RWPE2 (cell line): ENCODE data around the gene SH2D3A.
"Not testable (repeated sequence)": the region's sequence is repeated elsewhere in the genome, so short reads cannot be mapped to it uniquely, and the experiment has no call there.

Source experiments
- ATAC-seq: fragments of 200-7000 bp; cut with Tn5 transposase; 3 replicates; pipeline ENCODE4 v1.9.1; 2021; ENCODE audit warnings: low read depth
- DNase-seq: peaks from one replicate; pipeline ENCODE4 v3.0.0-alpha.2; 2020; ENCODE audit warnings: low spot score
- H3K27ac ChIP-seq: fragments of 450-650 bp; 2 replicates; pipeline ENCODE4 v1.5.1; 2017; ENCODE audit warnings: mild to moderate bottlenecking; ENCODE audit not compliant: poor library complexity, severe bottlenecking
- H3K27me3 ChIP-seq: fragments of 250-450 bp; sonication (Bioruptor Pico); 2 replicates; pipeline ENCODE4 v1.5.1; 2021; ENCODE audit warnings: mild to moderate bottlenecking, moderate library complexity; ENCODE audit not compliant: insufficient read depth, poor library complexity, severe bottlenecking
- H3K36me3 ChIP-seq: fragments of 250-450 bp; sonication (Bioruptor Pico); 2 replicates; pipeline ENCODE4 v1.5.1; 2020; ENCODE audit warnings: low read depth, mild to moderate bottlenecking, moderate library complexity
- H3K4me1 ChIP-seq: fragments of 250-450 bp; sonication (Bioruptor Pico); 2 replicates; pipeline ENCODE4 v1.5.1; 2021; ENCODE audit warnings: mild to moderate bottlenecking, moderate library complexity; ENCODE audit not compliant: insufficient read depth, poor library complexity, severe bottlenecking
- H3K4me3 ChIP-seq: fragments of 250-450 bp; sonication (Bioruptor Pico); 2 replicates; pipeline ENCODE4 v1.5.1; 2021; ENCODE audit warnings: mild to moderate bottlenecking, moderate library complexity; ENCODE audit not compliant: severe bottlenecking
- H3K9me3 ChIP-seq: fragments of 250-450 bp; sonication (Bioruptor Pico); 2 replicates; pipeline ENCODE4 v1.5.1; 2021; ENCODE audit warnings: mild to moderate bottlenecking, moderate library complexity; ENCODE audit not compliant: severe bottlenecking
- CTCF ChIP-seq: fragments of 450-650 bp; IDR thresholded peaks from one replicate; pipeline ENCODE4 v1.5.1; 2017; ENCODE audit warnings: mild to moderate bottlenecking, moderate library complexity; ENCODE audit not compliant: poor library complexity, severe bottlenecking

The SH2D3A gene

DNA sequence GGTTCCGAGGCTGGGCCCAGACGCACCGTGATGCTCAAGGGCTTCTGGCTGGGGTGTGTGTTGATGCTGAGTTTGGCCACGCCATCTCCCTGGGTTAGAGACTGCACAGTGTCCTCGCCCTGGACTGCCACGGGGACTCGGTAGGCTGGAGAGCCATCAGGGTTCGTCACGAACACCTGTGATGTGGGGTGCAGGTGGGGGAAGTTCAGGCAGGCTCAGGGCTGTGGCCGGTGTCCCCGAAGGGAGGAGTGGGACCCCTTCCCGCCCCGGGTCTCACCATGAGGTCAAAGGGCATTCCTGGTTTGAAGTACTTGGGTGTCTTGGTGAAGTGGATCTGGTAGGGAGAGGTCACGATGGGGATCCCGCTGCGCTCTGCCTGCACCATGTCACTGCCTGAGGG lies 55.0 kb downstream of the SH2D3A start:
- no peak for TF ChIP-seq CTCF
- H3K36me3 ChIP-seq: peaks cover 2% of the 10 kb centered on the region
- H3K27ac ChIP-seq: no peak overlapping the region
- no peak overlapping the region for H3K4me3 ChIP-seq
- no peaks in the 10 kb centered on the region for H3K27me3 ChIP-seq
- no peaks in the 10 kb centered on the region for H3K9me3 ChIP-seq
- no peaks in the 10 kb centered on the region for H3K4me1 ChIP-seq
- no peak for ATAC-seq
- DNase-seq: no peak

- no peak for TF ChIP-seq CTCF
- DNase-seq: no peak
- Histone ChIP-seq H3K27ac (no peak overlapping the region), H3K4me3 (no peak overlapping the region), H3K36me3 (no peaks in the 10 kb centered on the region), H3K4me1 (no peaks in the 10 kb centered on the region), H3K27me3 (no peaks in the 10 kb centered on the region), H3K9me3 (no peaks in the 10 kb centered on the region)
- ATAC-seq: no peak
Measured at GRCh38 chr19:6711605-6712004, 55.6 kb downstream of the SH2D3A start.

GRCh38 chr19:6711078-6711361 lies 56.2 kb downstream of the SH2D3A start:
- TF ChIP-seq CTCF: no peak
- no peaks in the 10 kb centered on the region for H3K27me3 ChIP-seq
- ATAC-seq: no peak
- H3K36me3 ChIP-seq: no peaks in the 10 kb centered on the region
- no peaks in the 10 kb centered on the region for H3K9me3 ChIP-seq
- H3K27ac ChIP-seq: no peak overlapping the region
- H3K4me3 ChIP-seq: no peak overlapping the region
- H3K4me1 ChIP-seq: no peaks in the 10 kb centered on the region
- DNase-seq: no peak

GRCh38 chr19:6710273-6711077 lies 56.8 kb downstream of the SH2D3A start:
- Histone ChIP-seq H3K27me3 (no peaks in the 10 kb centered on the region), H3K4me1 (no peaks in the 10 kb centered on the region), H3K4me3 (no peak overlapping the region), H3K27ac (no peak overlapping the region), H3K36me3 (no peaks in the 10 kb centered on the region), H3K9me3 (no peaks in the 10 kb centered on the region)
- ATAC-seq (no peak), DNase-seq (no peak)
- TF ChIP-seq CTCF: no peak

DNA sequence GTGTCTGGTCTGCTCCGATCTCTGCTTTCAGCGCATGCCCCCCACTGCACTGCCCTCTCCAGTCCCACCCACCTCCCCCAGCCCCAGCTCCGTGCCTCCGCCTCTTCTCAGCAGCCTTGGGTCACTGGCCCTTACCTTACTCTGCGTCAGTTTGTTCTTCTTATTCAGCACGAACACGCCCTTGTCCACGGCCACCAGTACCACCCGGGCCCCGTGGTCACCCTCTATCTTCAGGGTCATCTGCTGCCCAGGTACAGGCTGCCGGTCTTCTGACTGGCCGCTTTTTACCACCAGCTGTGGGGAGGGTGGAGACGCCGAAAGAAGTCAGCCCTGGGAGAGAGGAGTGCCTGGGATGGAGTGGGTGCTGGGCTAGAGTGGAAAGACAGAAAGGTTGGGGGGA lies 57.7 kb downstream of the SH2D3A start:
- Histone ChIP-seq H3K9me3 (no peaks in the 10 kb centered on the region), H3K27me3 (no peaks in the 10 kb centered on the region), H3K36me3 (no peaks in the 10 kb centered on the region), H3K4me1 (no peaks in the 10 kb centered on the region), H3K4me3 (no peak overlapping the region), H3K27ac (no peak overlapping the region)
- ATAC-seq: no peak
- no peak for TF ChIP-seq CTCF
- no peak for DNase-seq

- not testable (repeated sequence) for H3K4me1 ChIP-seq, H3K27ac ChIP-seq, H3K36me3 ChIP-seq, H3K27me3 ChIP-seq, ATAC-seq, H3K9me3 ChIP-seq, DNase-seq, H3K4me3 ChIP-seq
Measured at GRCh38 chr19:6708913-6709312, 58.3 kb downstream of the SH2D3A start.
